GM10248 (cell line): ENCODE results near the gene ANXA8.

Source experiments
- CTCF ChIA-PET: fragments of 300-600 bp; sonication (Branson Sonifier 250); formaldehyde crosslinking; extraction: SDS; loops from one replicate; lab custom pipeline; 2021; ENCODE audit warnings: antibody characterized with exemption; lab: Yijun Ruan, JAX
- POLR2A ChIA-PET: fragments of 350-650 bp; sonication (Branson Sonifier 250); formaldehyde crosslinking; extraction: SDS; loops from one replicate; lab custom pipeline; 2020; ENCODE audit warnings: antibody characterized with exemption; lab: Yijun Ruan, JAX
- DNase-seq: peaks from one replicate; pipeline ENCODE4 v3.0.0; 2012; ENCODE audit errors: extremely low spot score
- CTCF ChIP-seq: IDR thresholded peaks from 2 replicates; pipeline ENCODE4 v1.5.1; 2012; ENCODE audit warnings: mild to moderate bottlenecking, low read depth; ENCODE audit errors: extremely low read depth, missing control alignments, control extremely low read depth

The ANXA8 gene

GRCh38 chr10:47447705-47448104, 36.2 kb downstream of the ANXA8 start:
- ChIA-PET CTCF (no interaction called here), POLR2A (no interaction called here)
- no peak for TF ChIP-seq CTCF
- DNase-seq = no peak

- DNase-seq = no peak
- POLR2A ChIA-PET = no interaction called here
- CTCF ChIA-PET = no interaction called here
- TF ChIP-seq CTCF = no peak
Measured at GRCh38 chr10:47447209-47447608, 36.7 kb downstream of the ANXA8 start.

- ChIA-PET CTCF (no interaction called here), POLR2A (no interaction called here)
- TF ChIP-seq CTCF = no peak
- DNase-seq = no peak
Measured at GRCh38 chr10:47445720-47446119, 38.2 kb downstream of the ANXA8 start.

GRCh38 chr10:47444047-47444446, 39.9 kb downstream of the ANXA8 start:
- DNase-seq = no peak
- CTCF ChIA-PET = no interaction called here
- POLR2A ChIA-PET = no interaction called here
- no peak for TF ChIP-seq CTCF

GRCh38 chr10:47443145-47443544, 40.8 kb downstream of the ANXA8 start:
- CTCF ChIA-PET = interaction anchor here (1.0 kb wide), 1 partner anchor 82 kb away, joined by 3 read pairs; no protein-coding TSS in a partner anchor
- POLR2A ChIA-PET = no interaction called here
- no peak for TF ChIP-seq CTCF
- DNase-seq = no peak

- ChIA-PET CTCF (interaction anchor here (1.0 kb wide), 1 partner anchor 81 kb away, joined by 3 read pairs; no protein-coding TSS in a partner anchor), POLR2A (no interaction called here)
- no peak for TF ChIP-seq CTCF
- DNase-seq = no peak
Measured at GRCh38 chr10:47442351-47442750, 41.6 kb downstream of the ANXA8 start.

GRCh38 chr10:47441938-47442337, 42.0 kb downstream of the ANXA8 start:
- POLR2A ChIA-PET = no interaction called here
- CTCF ChIA-PET = no interaction called here
- no peak for DNase-seq
- no peak for TF ChIP-seq CTCF
